AG04449 (cell line): ENCODE data around the gene SEPTIN10.

Experiments
- CTCF ChIA-PET: fragments of 350-600 bp; formaldehyde crosslinking; extraction: SDS; loops from one replicate; lab custom pipeline; 2021; ENCODE audit warnings: antibody characterized with exemption; lab: Yijun Ruan, JAX
- POLR2A ChIA-PET: fragments of 400-600, 350-600 bp; formaldehyde crosslinking; extraction: SDS; loops from one replicate; lab custom pipeline; 2020; ENCODE audit warnings: antibody characterized with exemption, inconsistent platforms; lab: Yijun Ruan, JAX
- DNase-seq: peaks from one replicate; pipeline ENCODE4 v3.0.0-alpha.2; 2010; ENCODE audit warnings: low read depth, low spot score
- H3K4me3 ChIP-seq: 2 replicates; pipeline ENCODE4 v1.5.1; 2011; ENCODE audit warnings: low read depth, mild to moderate bottlenecking, control low read depth, low read length
- CTCF ChIP-seq: IDR thresholded peaks from one replicate; pipeline ENCODE4 v1.5.1; 2011; ENCODE audit warnings: mild to moderate bottlenecking, moderate library complexity, low read length, control low read depth, inconsistent platforms; ENCODE audit not compliant: insufficient read depth; ENCODE audit errors: missing control alignments

SEPTIN10 gene

GRCh38 chr2:109654326-109655050, 40.7 kb upstream of the SEPTIN10 start:
- no peak for TF ChIP-seq CTCF
- H3K4me3 ChIP-seq, result no peak overlapping the region
- POLR2A ChIA-PET, result no interaction called here
- CTCF ChIA-PET, result interaction anchor here (1.2 kb wide), 1 partner anchor 10 kb away, joined by 3 read pairs; no protein-coding TSS in a partner anchor
- DNase-seq, result no peak

GRCh38 chr2:109649736-109650695, 36.2 kb upstream of the SEPTIN10 start:
- no peak for DNase-seq
- ChIA-PET POLR2A (no interaction called here), CTCF (no interaction called here)
- no peak for TF ChIP-seq CTCF
- no peak overlapping the region for H3K4me3 ChIP-seq

- POLR2A ChIA-PET, result no interaction called here
- no peak overlapping the region for H3K4me3 ChIP-seq
- TF ChIP-seq CTCF, result no peak
- no peak for DNase-seq
- CTCF ChIA-PET, result interaction anchor here (0.6 kb wide), 1 partner anchor 11 kb away, joined by 3 read pairs; no protein-coding TSS in a partner anchor
These were observed 34.3 kb upstream of the SEPTIN10 start for GRCh38 chr2:109648041-109648527.

- no peak for DNase-seq
- no peak for TF ChIP-seq CTCF
- no peak overlapping the region for H3K4me3 ChIP-seq
- CTCF ChIA-PET, result interaction anchor here (0.6 kb wide), 1 partner anchor 11 kb away, joined by 3 read pairs; no protein-coding TSS in a partner anchor
- POLR2A ChIA-PET, result no interaction called here
These were observed 33.9 kb upstream of the SEPTIN10 start for GRCh38 chr2:109647636-109648035.

GRCh38 chr2:109646961-109647360, 33.2 kb upstream of the SEPTIN10 start:
- no peak for DNase-seq
- no peak for TF ChIP-seq CTCF
- CTCF ChIA-PET, result no interaction called here

More at GRCh38 chr2:109646961-109647360, 33.2 kb upstream of the SEPTIN10 start:
- H3K4me3 ChIP-seq, result no peak overlapping the region
- POLR2A ChIA-PET, result no interaction called here
